Dendritic cell treated with granulocyte-macrophage colony-stimulating factor and Interleukin-4, amounts not matched to agents 40 ng/mL and 50 ng/mL, for 4 days (primary cell): ENCODE results near the gene ANTXRL.
"Not testable (repeated sequence)": the region's sequence is repeated elsewhere in the genome, so short reads cannot be mapped to it uniquely, and the experiment has no call there.

Experiments
- H3K27ac Mint-ChIP-seq: one replicate; pipeline ENCODE4 v1.8.0; 2022; ENCODE audit warnings: mild to moderate bottlenecking, mixed read lengths
- H3K27me3 Mint-ChIP-seq: one replicate; pipeline ENCODE4 v1.8.0; 2022; ENCODE audit warnings: mild to moderate bottlenecking, mixed read lengths
- H3K36me3 Mint-ChIP-seq: one replicate; pipeline ENCODE4 v1.8.0; 2022; ENCODE audit warnings: low read depth, mixed read lengths
- H3K4me1 Mint-ChIP-seq: one replicate; pipeline ENCODE4 v1.8.0; 2022; ENCODE audit warnings: low read depth, mixed read lengths
- H3K4me3 Mint-ChIP-seq: one replicate; pipeline ENCODE4 v1.8.0; 2022; ENCODE audit warnings: mild to moderate bottlenecking, moderate library complexity, mixed read lengths
- H3K9me3 Mint-ChIP-seq: one replicate; pipeline ENCODE4 v1.8.0; 2022; ENCODE audit warnings: mixed read lengths
- intact Hi-C: fragments of 100-400 bp; cut with micrococcal nuclease; formaldehyde crosslinking; loops from one replicate; pipeline ENCODE4 v1.15.0; 2022

The ANTXRL gene

GRCh38 chr10:46265566-46266305 is 21.1 kb upstream of the ANTXRL start:
- H3K27me3 Mint-ChIP-seq, H3K36me3 Mint-ChIP-seq, H3K27ac Mint-ChIP-seq, intact Hi-C loops, H3K4me1 Mint-ChIP-seq, H3K9me3 Mint-ChIP-seq, H3K4me3 Mint-ChIP-seq: not testable (repeated sequence)

- Mint-ChIP-seq H3K4me1 (no peaks in the 10 kb centered on the region), H3K27ac (no peak overlapping the region), H3K27me3 (no peaks in the 10 kb centered on the region), H3K9me3 (no peaks in the 10 kb centered on the region), H3K36me3 (no peaks in the 10 kb centered on the region), H3K4me3 (no peak overlapping the region)
- intact Hi-C loops, result no loop called here
These were observed 20.4 kb upstream of the ANTXRL start for GRCh38 chr10:46266306-46266985.

- Mint-ChIP-seq H3K27ac (no peak overlapping the region), H3K9me3 (no peaks in the 10 kb centered on the region), H3K4me3 (no peak overlapping the region), H3K36me3 (no peaks in the 10 kb centered on the region), H3K4me1 (no peaks in the 10 kb centered on the region), H3K27me3 (no peaks in the 10 kb centered on the region)
- intact Hi-C loops, result no loop called here
These were observed 19.4 kb upstream of the ANTXRL start for GRCh38 chr10:46267132-46267985.

- no peaks in the 10 kb centered on the region for H3K36me3 Mint-ChIP-seq
- no peaks in the 10 kb centered on the region for H3K27me3 Mint-ChIP-seq
- intact Hi-C loops, result no loop called here
- H3K27ac Mint-ChIP-seq, result no peak overlapping the region
- H3K4me3 Mint-ChIP-seq, result no peak overlapping the region
- no peaks in the 10 kb centered on the region for H3K9me3 Mint-ChIP-seq
- no peaks in the 10 kb centered on the region for H3K4me1 Mint-ChIP-seq
These were observed 18.5 kb upstream of the ANTXRL start for GRCh38 chr10:46268076-46268881.

- H3K4me3 Mint-ChIP-seq, H3K4me1 Mint-ChIP-seq, H3K27me3 Mint-ChIP-seq, H3K27ac Mint-ChIP-seq, H3K36me3 Mint-ChIP-seq, H3K9me3 Mint-ChIP-seq, intact Hi-C loops: not testable (repeated sequence)
These were observed 17.2 kb upstream of the ANTXRL start for GRCh38 chr10:46269554-46270053.

GRCh38 chr10:46270086-46270811 is 16.5 kb upstream of the ANTXRL start:
- Mint-ChIP-seq H3K27ac (no peak overlapping the region), H3K36me3 (no peaks in the 10 kb centered on the region), H3K27me3 (peaks cover 5% of the 10 kb centered on the region), H3K4me3 (no peak overlapping the region), H3K9me3 (no peaks in the 10 kb centered on the region), H3K4me1 (no peaks in the 10 kb centered on the region)
- intact Hi-C loops, result no loop called here

- intact Hi-C loops, H3K27me3 Mint-ChIP-seq, H3K27ac Mint-ChIP-seq, H3K4me3 Mint-ChIP-seq, H3K9me3 Mint-ChIP-seq, H3K36me3 Mint-ChIP-seq, H3K4me1 Mint-ChIP-seq: not testable (repeated sequence)
These were observed 15.8 kb upstream of the ANTXRL start for GRCh38 chr10:46270963-46271530.

- H3K27ac Mint-ChIP-seq, H3K4me3 Mint-ChIP-seq, intact Hi-C loops, H3K36me3 Mint-ChIP-seq, H3K4me1 Mint-ChIP-seq, H3K9me3 Mint-ChIP-seq: not testable (repeated sequence)
- peaks cover 14% of the 10 kb centered on the region for H3K27me3 Mint-ChIP-seq
These were observed 14.8 kb upstream of the ANTXRL start for GRCh38 chr10:46271795-46272499.

- Mint-ChIP-seq H3K27ac (no peak overlapping the region), H3K27me3 (peaks cover 14% of the 10 kb centered on the region), H3K9me3 (no peaks in the 10 kb centered on the region), H3K4me3 (no peak overlapping the region), H3K4me1 (no peaks in the 10 kb centered on the region), H3K36me3 (no peaks in the 10 kb centered on the region)
- intact Hi-C loops, result no loop called here
These were observed 13.9 kb upstream of the ANTXRL start for GRCh38 chr10:46272863-46273415.

GRCh38 chr10:46273506-46274477 is 13.0 kb upstream of the ANTXRL start:
- H3K27me3 Mint-ChIP-seq, result peaks cover 14% of the 10 kb centered on the region
- H3K27ac Mint-ChIP-seq, result no peak overlapping the region
- H3K9me3 Mint-ChIP-seq, result no peaks in the 10 kb centered on the region
- no peaks in the 10 kb centered on the region for H3K4me1 Mint-ChIP-seq
- H3K4me3 Mint-ChIP-seq, result no peak overlapping the region
- H3K36me3 Mint-ChIP-seq, result no peaks in the 10 kb centered on the region
- intact Hi-C loops, result no loop called here

- Mint-ChIP-seq H3K27me3 (peaks cover 30% of the 10 kb centered on the region), H3K9me3 (no peaks in the 10 kb centered on the region), H3K4me3 (no peak overlapping the region), H3K4me1 (no peaks in the 10 kb centered on the region), H3K36me3 (no peaks in the 10 kb centered on the region), H3K27ac (no peak overlapping the region)
- intact Hi-C loops, result no loop called here
These were observed 9.0 kb upstream of the ANTXRL start for GRCh38 chr10:46277840-46278239.
